ENCODE measurements around the gene KCNJ3.

Gene KCNJ3

GRCh38 chr2:154836632-154837031 lies 138.1 kb downstream of the KCNJ3 start:
- Histone ChIP-seq H3K4me1 (ENCODE audit: insufficient read depth, low read length) (no peaks in the 10 kb centered on the region), H3K27me3 (ENCODE audit: insufficient read depth, low read length, poor library complexity) (no peaks in the 10 kb centered on the region), H3K36me3 (ENCODE audit: insufficient read depth, low read length) (no peaks in the 10 kb centered on the region), H3K27ac (ENCODE audit: low read length) (no peak overlapping the region), H3K9ac (ENCODE audit: low read depth, low read length) (no peak overlapping the region), H3K79me2 (ENCODE audit: insufficient read depth, low read length) (no peaks in the 10 kb centered on the region), H3K4me3 (ENCODE audit: low read depth in 1 of 2, low read length in 2 of 2) (no peak overlapping the region), H3K9me3 (ENCODE audit: insufficient read depth, low read length, severe bottlenecking) (no peaks in the 10 kb centered on the region), H3K4me2 (ENCODE audit: insufficient read depth, low read length) (no peak overlapping the region), H2AFZ (ENCODE audit: low read depth, low read length) (no peak overlapping the region), H4K20me1 (ENCODE audit: insufficient read depth, low read length) (no peaks in the 10 kb centered on the region)
- TF ChIP-seq EZH2 (IDR thresholded peaks at IDR 0.05; ENCODE audit: borderline replicate concordance, low read depth, low read length, severe bottlenecking) (no peak), CTCF (IDR thresholded peaks at IDR 0.05; ENCODE audit: borderline replicate concordance, extremely low read depth, low read length, poor library complexity, severe bottlenecking) (no peak)
- no peak for ATAC-seq (ENCODE audit: insufficient read depth, low read depth)
- no peak for DNase-seq

- no peaks in the 10 kb centered on the region for H3K4me1 ChIP-seq (ENCODE audit: insufficient read depth, low read length)
- no peak overlapping the region for H3K4me3 ChIP-seq (ENCODE audit: low read depth in 1 of 2, low read length in 2 of 2)
- H3K27ac ChIP-seq (ENCODE audit: low read length) = no peak overlapping the region
- no peaks in the 10 kb centered on the region for H3K27me3 ChIP-seq (ENCODE audit: insufficient read depth, low read length, poor library complexity)
- DNase-seq (no peak), ATAC-seq (ENCODE audit: insufficient read depth, low read depth) (no peak)
- no peaks in the 10 kb centered on the region for H3K9me3 ChIP-seq (ENCODE audit: insufficient read depth, low read length, severe bottlenecking)
- H3K36me3 ChIP-seq (ENCODE audit: insufficient read depth, low read length) = no peaks in the 10 kb centered on the region
- TF ChIP-seq EZH2 (IDR thresholded peaks at IDR 0.05; ENCODE audit: borderline replicate concordance, low read depth, low read length, severe bottlenecking) = no peak
- no peak for TF ChIP-seq CTCF (IDR thresholded peaks at IDR 0.05; ENCODE audit: borderline replicate concordance, extremely low read depth, low read length, poor library complexity, severe bottlenecking)
- H2AFZ ChIP-seq (ENCODE audit: low read depth, low read length) = no peak overlapping the region
- H3K9ac ChIP-seq (ENCODE audit: low read depth, low read length) = no peak overlapping the region
- no peaks in the 10 kb centered on the region for H3K79me2 ChIP-seq (ENCODE audit: insufficient read depth, low read length)
- no peaks in the 10 kb centered on the region for H4K20me1 ChIP-seq (ENCODE audit: insufficient read depth, low read length)
- H3K4me2 ChIP-seq (ENCODE audit: insufficient read depth, low read length) = no peak overlapping the region
Observed at GRCh38 chr2:154837035-154837434, 138.5 kb downstream of the KCNJ3 start.

GRCh38 chr2:154844513-154844912 lies 146.0 kb downstream of the KCNJ3 start:
- Histone ChIP-seq H3K27me3 (ENCODE audit: insufficient read depth, low read length, poor library complexity) (no peaks in the 10 kb centered on the region), H3K36me3 (ENCODE audit: insufficient read depth, low read length) (no peaks in the 10 kb centered on the region), H3K9ac (ENCODE audit: low read depth, low read length) (no peak overlapping the region), H3K27ac (ENCODE audit: low read length) (no peak overlapping the region), H3K4me3 (ENCODE audit: low read depth in 1 of 2, low read length in 2 of 2) (no peak overlapping the region), H3K4me2 (ENCODE audit: insufficient read depth, low read length) (no peak overlapping the region), H3K9me3 (ENCODE audit: insufficient read depth, low read length, severe bottlenecking) (no peaks in the 10 kb centered on the region), H3K4me1 (ENCODE audit: insufficient read depth, low read length) (no peaks in the 10 kb centered on the region), H3K79me2 (ENCODE audit: insufficient read depth, low read length) (no peaks in the 10 kb centered on the region), H2AFZ (ENCODE audit: low read depth, low read length) (no peak overlapping the region), H4K20me1 (ENCODE audit: insufficient read depth, low read length) (no peaks in the 10 kb centered on the region)
- no peak for TF ChIP-seq EZH2 (IDR thresholded peaks at IDR 0.05; ENCODE audit: borderline replicate concordance, low read depth, low read length, severe bottlenecking)
- no peak for TF ChIP-seq CTCF (IDR thresholded peaks at IDR 0.05; ENCODE audit: borderline replicate concordance, extremely low read depth, low read length, poor library complexity, severe bottlenecking)
- ATAC-seq (ENCODE audit: insufficient read depth, low read depth) (no peak), DNase-seq (no peak)

- Histone ChIP-seq H3K36me3 (ENCODE audit: insufficient read depth, low read length) (no peaks in the 10 kb centered on the region), H3K9me3 (ENCODE audit: insufficient read depth, low read length, severe bottlenecking) (no peaks in the 10 kb centered on the region)
- TF ChIP-seq CTCF (IDR thresholded peaks at IDR 0.05; ENCODE audit: borderline replicate concordance, extremely low read depth, low read length, poor library complexity, severe bottlenecking) (no peak), EZH2 (IDR thresholded peaks at IDR 0.05; ENCODE audit: borderline replicate concordance, low read depth, low read length, severe bottlenecking) (no peak)
Observed at GRCh38 chr2:154846842-154847241, 148.3 kb downstream of the KCNJ3 start.

More at GRCh38 chr2:154846842-154847241, 148.3 kb downstream of the KCNJ3 start:
- no peak for ATAC-seq (ENCODE audit: insufficient read depth, low read depth)
- Histone ChIP-seq H3K79me2 (ENCODE audit: insufficient read depth, low read length) (no peaks in the 10 kb centered on the region), H2AFZ (ENCODE audit: low read depth, low read length) (no peak overlapping the region), H3K4me2 (ENCODE audit: insufficient read depth, low read length) (no peak overlapping the region), H3K4me3 (ENCODE audit: low read depth in 1 of 2, low read length in 2 of 2) (no peak overlapping the region), H3K27me3 (ENCODE audit: insufficient read depth, low read length, poor library complexity) (no peaks in the 10 kb centered on the region), H4K20me1 (ENCODE audit: insufficient read depth, low read length) (no peaks in the 10 kb centered on the region), H3K4me1 (ENCODE audit: insufficient read depth, low read length) (no peaks in the 10 kb centered on the region), H3K9ac (ENCODE audit: low read depth, low read length) (no peak overlapping the region), H3K27ac (ENCODE audit: low read length) (no peak overlapping the region)
- no peak for DNase-seq
